MM.1S (cell line): ENCODE data around the gene SMC3.
A peak's percentile ranks its signal among the peaks of the same experiment; 100 is the strongest.

Source experiments
- DNase-seq: peaks from one replicate; pipeline ENCODE4 v3.0.0-alpha.2; 2015
- H2AFZ ChIP-seq: fragments of 300-600 bp; sonication (generic); 2 replicates; pipeline ENCODE4 v1.6.0; 2016; ENCODE audit warnings: antibody characterized with exemption, low read length
- H3F3A ChIP-seq: fragments of 300-600 bp; sonication (generic); 2 replicates; pipeline ENCODE4 v1.6.1; 2016; ENCODE audit warnings: mild to moderate bottlenecking, antibody characterized with exemption, low read length, moderate library complexity, mixed read lengths; ENCODE audit not compliant: insufficient read depth
- H3K27ac ChIP-seq: fragments of 300-600 bp; sonication (generic); 2 replicates; pipeline ENCODE4 v1.5.1; 2016; ENCODE audit warnings: mild to moderate bottlenecking, low read length
- H3K27me3 ChIP-seq: fragments of 300-600 bp; sonication (generic); replicated peaks from 2 replicates; pipeline ENCODE4 v1.6.0; 2016; ENCODE audit warnings: low read length; ENCODE audit not compliant: insufficient read depth
- H3K36me3 ChIP-seq: fragments of 300-600 bp; sonication (generic); replicated peaks from 2 replicates; pipeline ENCODE4 v1.6.1; 2016; ENCODE audit warnings: mild to moderate bottlenecking, low read length, mixed read lengths; ENCODE audit not compliant: insufficient read depth
- H3K4me1 ChIP-seq: fragments of 300-600 bp; sonication (generic); 2 replicates; pipeline ENCODE4 v1.6.1; 2016; ENCODE audit warnings: low read length, mixed read lengths
- H3K4me2 ChIP-seq: fragments of 300-600 bp; sonication (generic); 2 replicates; pipeline ENCODE4 v1.6.0; 2016; ENCODE audit warnings: low read depth, low read length
- H3K4me3 ChIP-seq: fragments of 300-600 bp; sonication (generic); 2 replicates; pipeline ENCODE4 v1.5.1; 2016; ENCODE audit warnings: low read length, mixed read lengths
- H3K79me2 ChIP-seq: fragments of 300-600 bp; sonication (generic); 2 replicates; pipeline ENCODE4 v1.6.1; 2016; ENCODE audit warnings: mixed run types, low read length, mixed read lengths
- H3K9ac ChIP-seq: fragments of 300-600 bp; sonication (generic); 2 replicates; pipeline ENCODE4 v1.6.1; 2016; ENCODE audit warnings: low read length, mixed read lengths
- H3K9me2 ChIP-seq: fragments of 300-600 bp; sonication (generic); replicated peaks from 2 replicates; pipeline ENCODE4 v1.6.1; 2016; ENCODE audit warnings: mild to moderate bottlenecking, low read length, mixed read lengths; ENCODE audit not compliant: insufficient read depth
- H3K9me3 ChIP-seq: fragments of 300-600 bp; sonication (generic); replicated peaks from 2 replicates; pipeline ENCODE4 v1.6.1; 2016; ENCODE audit warnings: mild to moderate bottlenecking, low read length, mixed read lengths; ENCODE audit not compliant: insufficient read depth
- H4K20me1 ChIP-seq: fragments of 300-600 bp; sonication (generic); 2 replicates; pipeline ENCODE4 v1.6.1; 2016; ENCODE audit warnings: mild to moderate bottlenecking, low read length, moderate library complexity, mixed read lengths; ENCODE audit not compliant: insufficient read depth
- CTCF ChIP-seq: fragments of 300-600 bp; sonication (generic); IDR thresholded peaks from 2 replicates; pipeline ENCODE4 v1.5.1; 2016; ENCODE audit warnings: antibody characterized with exemption, low read length, mixed read lengths
- EZH2 ChIP-seq: fragments of 300-600 bp; sonication (generic); optimal IDR thresholded peaks from 2 replicates; pipeline ENCODE3; 2017; ENCODE audit warnings: low read depth, mild to moderate bottlenecking, antibody characterized with exemption, low read length, mixed read lengths
- EZH2phosphoT487 ChIP-seq: fragments of 300-600 bp; sonication (generic); IDR thresholded peaks from 2 replicates; pipeline ENCODE4 v1.6.1; 2018; ENCODE audit warnings: antibody characterized with exemption, low read length

SMC3 gene

GRCh38 chr10:110600487-110601101 lies 33.1 kb downstream of the SMC3 start:
- H3K36me3 ChIP-seq = peaks cover 31% of the 10 kb centered on the region
- TF ChIP-seq EZH2 (no peak), CTCF (peak; percentile 62)
- 0 out of 2 replicates have a peak, but pooled peaks cover 8% of the 10 kb centered on the region for H4K20me1 ChIP-seq
- peaks cover 4% of the 10 kb centered on the region; the same call in 1 of the 2 replicates for H3K79me2 ChIP-seq
- no peak overlapping the region for H3K4me2 ChIP-seq
- H3F3A ChIP-seq = peaks cover 26% of the 10 kb centered on the region
- H3K9me3 ChIP-seq = no peaks in the 10 kb centered on the region
- H2AFZ ChIP-seq = no peak overlapping the region
- H3K4me3 ChIP-seq = no peak overlapping the region
- H3K27ac ChIP-seq = no peak overlapping the region
- no peaks in the 10 kb centered on the region for H3K27me3 ChIP-seq
- no peaks in the 10 kb centered on the region for H3K9me2 ChIP-seq
- peaks cover 13% of the 10 kb centered on the region; the same call in 1 of the 2 replicates for H3K4me1 ChIP-seq
- DNase-seq = peak; percentile 79
- no peak overlapping the region for H3K9ac ChIP-seq

GRCh38 chr10:110601581-110601980 lies 34.1 kb downstream of the SMC3 start:
- TF ChIP-seq EZH2phosphoT487 = no peak
- no peak for TF ChIP-seq CTCF
- TF ChIP-seq EZH2 = no peak
- Histone ChIP-seq H3K9me3 (no peaks in the 10 kb centered on the region), H4K20me1 (0 out of 2 replicates have a peak, but pooled peaks cover 8% of the 10 kb centered on the region), H3K4me3 (no peak overlapping the region), H3K9me2 (no peaks in the 10 kb centered on the region), H2AFZ (no peak overlapping the region), H3K79me2 (peaks cover 4% of the 10 kb centered on the region; the same call in 1 of the 2 replicates), H3F3A (peaks cover 26% of the 10 kb centered on the region), H3K36me3 (peaks cover 35% of the 10 kb centered on the region), H3K27ac (no peak overlapping the region), H3K9ac (no peak overlapping the region), H3K4me1 (peaks cover 13% of the 10 kb centered on the region; the same call in 1 of the 2 replicates), H3K27me3 (no peaks in the 10 kb centered on the region), H3K4me2 (no peak overlapping the region)
- no peak for DNase-seq

GRCh38 chr10:110608087-110608486 lies 40.6 kb downstream of the SMC3 start:
- H3F3A ChIP-seq = peaks cover 44% of the 10 kb centered on the region
- H3K4me2 ChIP-seq = no peak overlapping the region
- no peak for DNase-seq
- H3K27me3 ChIP-seq = no peaks in the 10 kb centered on the region
- no peaks in the 10 kb centered on the region for H3K9me3 ChIP-seq
- TF ChIP-seq EZH2phosphoT487 (no peak), EZH2 (no peak), CTCF (no peak)
- no peak overlapping the region for H3K9ac ChIP-seq
- H3K9me2 ChIP-seq = no peaks in the 10 kb centered on the region
- no peak overlapping the region for H3K4me3 ChIP-seq
- peaks cover 20% of the 10 kb centered on the region for H3K36me3 ChIP-seq
- peaks cover 4% of the 10 kb centered on the region; the same call in 1 of the 2 replicates for H3K79me2 ChIP-seq
- H4K20me1 ChIP-seq = no peaks in the 10 kb centered on the region
- no peak overlapping the region for H3K27ac ChIP-seq
- H3K4me1 ChIP-seq = peaks cover 26% of the 10 kb centered on the region
- H2AFZ ChIP-seq = no peak overlapping the region
